ENCODE data around the gene VSIG2.
A peak's percentile ranks its signal among the peaks of the same experiment; 100 is the strongest.

VSIG2 gene, protein sequence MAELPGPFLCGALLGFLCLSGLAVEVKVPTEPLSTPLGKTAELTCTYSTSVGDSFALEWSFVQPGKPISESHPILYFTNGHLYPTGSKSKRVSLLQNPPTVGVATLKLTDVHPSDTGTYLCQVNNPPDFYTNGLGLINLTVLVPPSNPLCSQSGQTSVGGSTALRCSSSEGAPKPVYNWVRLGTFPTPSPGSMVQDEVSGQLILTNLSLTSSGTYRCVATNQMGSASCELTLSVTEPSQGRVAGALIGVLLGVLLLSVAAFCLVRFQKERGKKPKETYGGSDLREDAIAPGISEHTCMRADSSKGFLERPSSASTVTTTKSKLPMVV

DNA sequence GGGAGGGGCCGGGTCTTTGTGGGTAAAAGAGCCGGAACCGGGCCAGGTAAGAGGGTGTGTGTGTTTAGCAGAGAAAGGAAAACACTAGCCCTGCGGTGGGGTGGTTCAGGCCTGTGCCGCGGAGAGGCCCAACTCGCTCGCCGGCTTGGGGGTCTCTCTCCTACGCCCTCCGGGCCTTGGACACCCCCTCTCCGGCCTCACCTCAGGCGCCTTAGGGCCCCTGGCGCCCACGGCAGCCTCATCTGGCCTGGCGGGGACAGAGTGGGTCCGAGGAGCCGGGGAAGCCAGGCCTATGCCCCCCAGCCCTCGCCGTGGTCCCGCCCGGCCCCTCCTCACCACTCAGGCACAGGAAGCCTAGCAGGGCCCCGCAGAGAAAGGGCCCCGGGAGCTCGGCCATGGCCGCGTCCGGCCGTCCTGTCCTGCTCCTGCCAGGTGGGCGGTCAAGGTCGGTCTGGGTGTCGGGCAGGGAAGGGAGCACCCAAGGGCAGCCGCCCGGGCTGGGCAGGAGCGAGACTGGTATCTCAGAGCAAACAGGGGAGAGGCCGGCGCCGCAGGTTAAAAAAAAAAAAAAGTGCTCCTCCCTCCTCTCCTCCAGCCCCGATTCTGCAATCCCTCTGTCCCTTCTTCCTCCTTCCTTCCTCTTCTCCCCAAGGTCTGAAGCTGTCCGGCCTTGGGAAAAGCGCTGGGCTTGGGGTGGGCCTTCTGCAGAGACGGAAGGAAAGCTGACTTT is at the start of gene VSIG2:
Gene VSIG2, minus strand, starts transcription at position 515 of the 730 bp plus-strand sequence. Its CDS starts 118 bp downstream, at position 397.
- DNase-seq, result no peak

DNA sequence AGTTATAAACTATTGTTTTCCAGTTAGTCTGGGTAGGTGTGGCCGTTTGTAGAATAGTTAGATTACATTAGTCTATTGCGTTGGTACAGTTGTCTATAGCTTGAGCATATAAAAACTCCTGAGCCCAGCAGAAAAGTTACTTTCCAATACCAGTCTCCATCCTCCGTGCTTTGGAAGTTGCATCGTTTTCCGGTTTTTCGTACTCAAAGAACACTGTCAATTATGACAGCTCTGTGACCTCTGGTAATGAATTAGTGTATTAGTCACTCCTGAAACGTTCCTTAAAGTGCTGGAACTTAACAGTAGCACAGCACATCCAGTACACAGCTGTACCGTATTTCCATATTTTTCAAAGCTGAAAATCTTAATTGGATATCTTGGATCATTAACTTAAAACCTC is 49.0 kb upstream of the VSIG2 start:
- peak; percentile 58 for DNase-seq

DNA sequence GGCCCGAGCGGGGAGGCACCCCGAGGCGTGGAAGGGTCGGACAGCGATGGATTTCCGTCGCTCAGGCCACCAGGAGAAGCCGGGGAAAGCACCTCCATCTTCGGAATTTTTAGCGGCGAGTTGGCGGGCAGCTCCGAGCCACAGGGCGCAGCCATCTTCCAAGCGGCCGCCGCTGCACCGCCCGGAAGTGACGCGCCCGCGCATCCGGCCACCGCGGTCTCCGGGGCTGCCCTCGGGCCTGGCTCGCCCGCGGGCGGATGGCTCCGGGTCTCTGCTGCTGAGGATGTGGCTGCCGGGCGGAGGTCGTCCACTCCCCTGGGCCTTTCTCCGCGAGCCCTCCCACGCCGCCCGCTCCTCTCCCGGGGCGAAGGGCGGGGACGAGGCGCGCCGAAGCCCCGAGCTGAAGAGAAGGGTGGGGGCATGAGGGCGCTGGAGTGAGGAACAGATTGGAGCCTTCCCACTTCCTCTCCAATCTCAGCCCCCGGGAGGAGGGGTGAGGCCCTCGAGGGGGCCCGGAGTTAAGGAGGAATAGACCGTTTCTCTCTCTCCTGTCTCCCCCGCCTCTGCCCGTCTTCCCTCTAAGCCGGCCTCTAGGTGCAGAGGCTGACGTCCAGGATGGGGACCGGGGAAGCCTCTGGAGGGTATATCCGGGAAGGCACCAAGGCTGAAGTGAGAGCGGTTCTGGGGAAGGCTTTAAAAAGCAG is 48.3 kb upstream of the VSIG2 start, which contains the start of gene MSANTD2:
Gene MSANTD2, minus strand, starts transcription at position 181 of the 704 bp plus-strand sequence. Its CDS starts 26 bp downstream, at position 155.
- DNase-seq, result peak; percentile 83

DNA sequence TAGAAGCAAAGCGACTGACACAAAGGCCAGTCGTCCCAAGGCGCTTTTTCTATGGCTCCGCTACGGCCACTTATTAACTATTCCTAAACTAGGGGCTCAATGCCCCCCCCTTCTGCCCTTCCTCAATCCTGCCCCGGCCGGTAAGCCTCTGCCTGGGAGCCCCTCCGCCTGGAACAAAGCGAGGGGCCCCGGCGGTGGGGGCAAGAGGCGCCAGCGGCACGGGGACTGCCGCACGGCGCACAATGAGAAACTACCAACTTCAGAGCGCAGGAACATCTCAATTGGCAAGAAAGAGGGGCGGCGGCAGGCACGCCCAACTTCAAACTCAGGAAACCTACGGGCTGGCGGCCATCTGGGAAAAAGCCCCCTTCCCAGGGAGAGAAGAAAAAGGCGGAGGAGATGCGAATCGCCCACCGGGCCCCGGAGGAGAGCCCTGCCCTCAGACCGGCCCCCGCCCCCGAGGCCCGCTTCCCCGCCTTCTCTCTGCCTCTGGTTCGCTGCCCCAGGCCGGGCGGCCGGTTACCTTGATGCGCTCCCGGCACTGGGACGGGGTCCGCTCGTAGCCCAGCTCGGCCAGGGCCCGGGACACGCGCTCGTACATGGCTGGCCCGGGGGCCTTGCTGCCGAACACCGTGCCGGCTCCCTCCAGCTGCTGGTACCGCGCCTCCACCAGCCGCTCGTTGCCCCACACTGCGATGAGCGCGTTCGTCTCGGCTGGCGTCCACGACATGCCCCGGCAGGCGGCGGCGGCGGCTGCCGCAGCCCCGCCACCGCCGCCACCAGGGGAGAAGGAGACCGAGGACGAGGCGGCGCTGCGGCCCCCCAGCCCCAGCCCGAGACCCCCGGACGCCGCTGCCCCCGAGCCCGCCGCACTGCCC is 47.5 kb upstream of the VSIG2 start:
- DNase-seq, result peak; percentile 28

DNA sequence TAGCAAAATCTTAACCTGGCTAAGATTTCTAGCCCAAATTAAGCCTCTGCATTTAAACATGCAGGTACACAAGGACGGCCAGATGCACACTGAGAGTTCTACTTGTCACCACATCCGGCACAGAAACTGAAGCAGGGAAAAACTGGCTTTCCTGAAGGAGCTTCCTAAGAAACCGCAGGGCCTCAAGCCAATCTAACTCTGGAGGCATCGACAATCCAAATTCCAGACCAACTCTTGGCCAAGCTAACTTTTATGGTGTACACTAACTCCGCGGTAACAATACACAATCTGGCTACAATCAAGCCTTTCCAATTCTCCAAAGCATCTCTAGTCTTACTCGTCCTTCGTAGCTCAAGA is 46.9 kb upstream of the VSIG2 start:
- no peak for DNase-seq

DNA sequence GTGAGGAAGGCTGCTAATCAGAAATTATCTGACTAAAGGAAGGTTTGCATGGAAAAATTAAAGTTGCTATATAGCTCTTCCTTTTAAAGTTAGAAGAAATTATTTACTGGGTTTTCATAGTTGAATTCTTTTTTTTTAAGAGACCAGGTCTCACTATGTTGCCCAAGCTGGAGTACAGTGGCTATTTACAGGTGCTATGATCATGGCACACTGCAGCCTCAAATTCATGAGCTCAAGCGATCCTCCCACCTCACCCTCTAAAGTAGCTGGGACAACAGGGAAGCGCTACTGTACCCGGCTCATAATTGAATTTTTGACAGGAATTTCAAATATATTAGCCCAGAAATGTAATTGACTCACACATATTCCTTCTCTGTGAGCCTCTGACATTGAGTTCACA is 44.3 kb upstream of the VSIG2 start:
- no peak for DNase-seq

DNA sequence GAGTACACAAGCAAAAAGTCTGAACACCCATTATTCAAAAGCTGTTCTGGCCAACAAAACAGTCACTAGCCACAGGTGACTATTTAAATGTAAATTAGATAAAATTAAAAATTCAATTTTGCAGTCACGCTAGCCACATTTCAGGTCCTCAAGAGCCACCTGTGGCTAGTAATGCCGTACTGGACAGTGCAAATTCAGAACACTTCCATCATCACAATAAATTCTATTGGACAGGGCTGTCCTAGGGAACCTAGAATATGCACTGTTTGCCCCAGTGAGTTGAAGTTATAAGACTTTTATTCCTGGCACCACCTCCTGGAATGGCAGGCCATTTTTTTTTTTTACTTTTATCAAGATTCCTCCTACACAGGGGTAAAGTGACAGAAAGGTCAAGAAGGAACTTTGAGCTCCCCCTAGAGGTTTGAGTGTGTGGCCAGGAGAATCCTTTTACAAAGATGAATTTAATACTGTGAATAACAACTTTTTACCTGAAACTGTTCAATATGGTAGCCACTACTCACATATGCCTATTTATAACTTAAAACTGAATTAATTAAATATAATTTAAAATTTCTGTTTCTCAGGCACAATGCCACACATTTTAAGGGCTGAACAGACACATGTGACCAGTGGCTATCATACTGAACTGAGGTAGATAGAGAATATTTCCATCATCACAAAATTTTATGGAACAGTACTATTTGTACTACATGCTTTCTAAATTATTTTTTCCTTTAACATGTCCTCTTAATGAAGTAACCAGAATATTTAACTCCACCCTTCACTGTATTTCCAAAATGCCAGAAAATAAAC is 41.6 kb upstream of the VSIG2 start:
- DNase-seq, result peak; percentile 70

DNA sequence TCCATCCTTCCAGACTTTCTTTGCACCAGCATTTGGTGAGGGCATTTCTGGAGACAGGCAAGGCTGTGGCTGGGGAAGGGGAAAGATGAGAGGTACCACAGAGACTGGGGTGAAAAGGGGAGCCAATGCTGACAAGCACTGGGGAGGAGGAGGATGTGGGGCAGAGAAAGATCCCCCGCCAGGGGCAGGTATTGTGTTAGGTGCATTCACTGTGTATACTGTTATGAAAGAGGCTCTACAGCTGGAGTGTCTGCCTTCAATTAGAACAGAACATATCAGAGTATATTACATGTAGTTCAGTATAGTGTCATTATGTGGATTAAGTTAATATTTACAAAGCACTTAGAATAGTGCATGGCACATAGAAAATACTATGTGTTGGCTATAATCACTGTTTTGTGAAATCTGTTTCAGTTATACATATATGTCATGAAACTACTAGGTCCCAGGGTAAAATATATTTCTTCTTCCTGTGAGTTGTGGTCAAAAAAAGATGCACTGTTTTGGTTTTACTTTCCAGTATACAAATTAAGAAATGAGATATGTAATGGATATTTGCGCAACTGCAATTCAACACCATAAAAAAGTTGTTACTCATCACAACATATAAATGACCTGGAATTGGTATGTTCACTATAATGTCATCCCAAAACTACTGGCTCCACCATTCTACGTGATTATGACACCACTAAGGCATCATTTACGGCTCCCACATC is 39.7 kb upstream of the VSIG2 start:
- DNase-seq, result peak; percentile 77

DNA sequence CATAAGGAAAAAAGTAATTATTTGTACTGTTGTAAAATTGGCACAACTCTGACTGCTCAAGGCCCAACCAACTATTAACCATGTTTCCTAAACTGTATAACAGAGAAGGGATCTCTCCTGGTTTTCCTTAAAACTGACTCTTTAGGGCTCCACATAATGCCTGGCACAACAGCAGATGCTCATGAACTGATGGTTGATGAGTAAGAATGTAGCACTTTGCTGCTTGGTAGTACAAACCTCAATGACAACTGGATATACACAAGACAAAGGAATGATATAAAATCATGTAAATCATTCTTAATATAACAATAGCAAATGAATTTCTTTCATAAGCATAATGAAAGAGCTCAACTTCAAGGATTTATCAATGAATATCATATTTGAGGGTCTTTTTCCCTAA is 36.5 kb upstream of the VSIG2 start:
- DNase-seq, result no peak

DNA sequence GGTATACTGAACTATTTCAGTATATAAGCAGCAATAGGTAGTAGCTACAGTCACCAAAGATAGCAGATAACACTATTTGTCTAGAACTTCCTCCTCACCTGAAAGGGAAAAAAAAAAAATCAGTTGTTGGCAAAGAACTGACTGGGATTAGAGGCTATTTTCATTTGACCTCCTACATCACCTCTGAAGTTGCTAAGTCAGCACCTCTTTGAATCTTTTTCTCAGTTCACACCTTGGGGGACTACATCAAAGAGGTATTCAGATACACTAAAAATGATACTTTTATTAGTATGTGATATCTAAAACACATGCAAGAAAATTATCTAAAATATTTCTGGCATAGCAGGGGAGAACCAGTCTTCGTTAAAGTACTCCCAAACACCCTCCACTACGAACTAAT is 32.0 kb upstream of the VSIG2 start:
- DNase-seq, result no peak

DNA sequence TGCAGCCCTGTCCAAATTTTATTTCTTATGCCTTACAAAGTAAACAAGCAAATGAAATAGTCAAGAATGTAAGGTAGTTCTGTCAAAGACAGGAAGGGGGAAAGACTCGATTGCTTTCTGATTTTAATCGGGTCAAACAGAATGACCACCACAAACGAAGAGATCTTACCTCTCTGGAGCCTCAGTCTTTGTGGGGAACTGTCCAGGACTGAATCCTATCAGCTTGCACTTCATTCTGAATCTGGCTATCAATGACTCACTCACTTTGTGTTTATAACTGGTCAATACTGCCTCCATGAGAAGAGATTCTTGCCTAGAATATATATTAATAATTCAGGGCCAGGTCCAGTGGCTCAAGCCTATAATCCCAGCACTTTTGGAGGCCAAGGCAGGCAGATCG is 30.9 kb upstream of the VSIG2 start:
- DNase-seq, result no peak

DNA sequence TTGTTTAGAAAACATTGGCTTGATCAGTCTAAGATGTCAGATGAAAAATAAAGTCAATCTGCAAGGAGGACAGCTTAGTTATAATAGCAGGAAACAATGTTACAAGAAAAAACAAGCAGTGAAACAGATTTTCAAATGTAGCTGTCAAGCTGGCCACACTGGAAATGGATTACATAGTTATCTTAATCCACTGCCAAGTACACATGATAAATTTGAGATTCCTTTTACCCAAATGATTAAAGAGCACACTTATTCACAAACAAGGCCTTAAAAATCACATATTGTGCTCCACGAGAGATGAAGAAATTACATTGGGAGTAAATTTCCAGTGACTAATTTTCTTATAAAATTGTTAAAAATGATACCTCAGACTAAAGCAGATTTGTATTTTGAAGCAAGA is 27.5 kb upstream of the VSIG2 start:
- DNase-seq, result no peak

DNA sequence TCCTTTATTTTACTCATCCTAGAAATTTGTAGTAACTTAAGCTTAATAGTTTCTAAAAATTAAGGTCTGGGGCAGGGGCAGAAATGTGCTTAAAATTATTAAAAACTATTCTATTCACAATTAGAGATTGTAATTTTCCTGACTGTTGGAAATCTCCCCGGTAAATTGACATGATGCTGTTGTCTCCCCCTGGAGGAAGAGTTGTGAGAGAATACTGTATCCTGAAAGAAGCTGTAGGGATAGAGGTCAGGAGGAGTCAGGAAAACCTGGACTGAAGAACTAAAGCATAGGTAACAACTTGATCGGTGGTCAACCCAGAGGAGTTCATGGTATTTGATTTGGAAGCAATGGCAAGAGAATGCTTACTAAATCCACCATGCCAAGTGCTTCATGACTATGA is 26.2 kb upstream of the VSIG2 start:
- DNase-seq, result no peak

DNA sequence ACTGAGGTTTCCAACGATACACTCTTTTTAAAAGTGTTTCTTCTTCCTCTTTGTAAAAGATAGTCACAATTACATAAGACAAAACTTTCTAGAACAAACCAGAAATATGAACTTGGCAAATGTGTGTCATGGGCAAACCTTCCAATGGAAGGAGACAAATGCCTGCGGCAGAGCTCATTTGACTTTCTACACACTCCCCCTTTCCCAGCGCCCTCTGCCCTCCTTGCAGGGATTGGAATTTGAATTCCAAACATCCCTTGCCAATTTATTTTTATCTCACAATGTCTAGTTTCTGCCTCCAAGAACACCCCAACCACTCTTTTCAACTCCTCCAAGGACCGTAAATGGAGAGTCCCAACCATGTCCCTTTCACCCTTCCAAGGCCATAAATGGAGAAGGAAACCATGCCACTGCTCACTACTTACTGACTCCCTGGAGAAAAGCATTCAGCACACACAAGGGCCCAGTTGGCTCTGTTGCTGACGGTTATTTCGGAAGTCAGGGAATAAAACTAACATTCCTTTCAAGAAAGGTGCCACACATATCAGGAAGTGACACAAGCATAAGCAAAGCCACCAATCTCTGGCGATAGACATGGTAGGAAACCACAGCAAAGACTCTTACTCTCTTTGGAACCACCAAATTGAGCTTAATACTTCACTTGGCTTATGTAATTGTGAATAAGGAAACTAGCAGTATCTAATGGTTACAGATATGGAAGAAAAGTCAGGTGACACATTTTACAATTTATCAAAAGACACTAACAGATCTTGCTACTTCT is 25.0 kb upstream of the VSIG2 start:
- no peak for DNase-seq

DNA sequence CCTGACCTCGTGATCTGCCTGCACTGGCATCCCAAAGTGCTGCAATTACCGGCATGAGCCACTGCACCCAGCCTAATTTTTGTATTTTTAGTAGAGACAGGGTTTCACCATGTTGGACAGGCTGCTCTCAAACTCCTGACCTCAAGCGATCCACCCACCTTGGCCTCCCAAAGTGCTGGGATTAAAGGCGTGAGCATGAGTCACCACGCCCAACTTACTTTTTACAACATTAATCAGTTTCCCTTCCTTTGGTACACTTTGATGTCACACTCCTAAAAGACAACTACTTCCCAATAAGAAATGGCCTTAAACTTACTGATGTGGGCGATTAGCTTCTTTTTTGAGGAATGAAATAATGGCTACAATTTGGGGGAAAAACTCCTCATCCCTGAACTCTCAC is 18.9 kb upstream of the VSIG2 start:
- peak; percentile 30 for DNase-seq

DNA sequence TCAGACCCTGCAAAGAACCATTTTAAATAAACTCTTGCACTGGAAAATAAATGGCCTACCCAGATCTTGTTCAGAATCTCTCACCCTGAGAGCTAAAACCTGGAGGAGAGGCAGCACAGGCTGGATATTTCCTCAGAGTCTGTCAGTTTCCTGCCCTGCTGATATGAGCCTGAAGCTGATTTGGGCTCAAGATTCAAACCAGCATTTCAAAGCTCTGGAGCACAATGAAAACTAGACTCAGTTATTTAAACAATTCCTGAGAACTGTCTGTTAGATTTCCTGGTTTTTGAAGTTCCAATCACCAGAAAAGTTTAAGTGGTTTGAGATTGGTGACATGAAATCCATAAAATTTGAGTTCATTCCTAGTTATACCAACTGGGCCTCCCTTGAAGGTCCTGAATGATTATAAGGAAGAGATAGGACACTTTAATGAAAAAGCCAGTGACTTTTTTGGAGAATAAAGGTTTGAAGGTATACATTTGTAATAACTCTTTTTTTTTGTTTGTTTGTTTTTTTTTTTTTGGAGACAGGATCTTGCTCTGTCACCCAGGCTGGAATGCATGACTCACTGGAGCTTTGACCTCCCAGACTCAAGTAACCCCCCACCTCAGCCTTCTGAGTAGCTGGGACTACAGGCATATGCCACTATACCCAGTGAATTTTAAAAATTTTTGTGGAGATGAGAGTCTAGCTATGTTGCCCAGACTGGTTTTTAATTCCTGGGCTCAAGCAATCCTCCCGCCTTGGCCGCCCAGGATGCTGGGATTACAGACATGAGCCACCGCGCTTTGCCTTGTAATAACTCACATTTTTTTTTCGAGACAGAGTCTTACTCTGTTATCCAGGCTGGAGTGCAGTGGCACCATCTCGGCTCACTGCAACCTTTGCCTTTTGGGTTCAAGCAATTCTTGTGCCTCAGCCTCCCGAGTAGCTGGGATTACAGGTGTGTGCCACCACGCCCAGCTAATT is 18.0 kb upstream of the VSIG2 start:
- no peak for DNase-seq

DNA sequence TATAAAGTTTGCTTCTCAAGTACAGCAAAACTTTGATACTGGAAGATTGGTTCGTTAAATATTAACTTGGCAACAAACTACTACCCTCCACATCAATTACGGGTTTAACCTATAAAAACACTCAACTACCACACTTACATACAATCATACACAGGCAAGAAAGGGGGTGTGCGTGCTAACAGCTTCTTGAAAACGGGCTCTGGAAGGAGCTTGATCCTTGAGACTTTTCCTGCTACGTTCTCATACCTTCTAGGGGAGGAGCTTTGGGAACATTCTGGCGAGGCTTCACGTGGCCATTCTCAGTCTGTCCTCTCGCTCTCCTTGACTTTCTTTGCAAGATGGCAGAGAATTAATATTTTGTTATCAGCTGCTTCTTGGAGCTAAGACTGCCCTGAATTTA is 16.9 kb upstream of the VSIG2 start:
- DNase-seq, result no peak

DNA sequence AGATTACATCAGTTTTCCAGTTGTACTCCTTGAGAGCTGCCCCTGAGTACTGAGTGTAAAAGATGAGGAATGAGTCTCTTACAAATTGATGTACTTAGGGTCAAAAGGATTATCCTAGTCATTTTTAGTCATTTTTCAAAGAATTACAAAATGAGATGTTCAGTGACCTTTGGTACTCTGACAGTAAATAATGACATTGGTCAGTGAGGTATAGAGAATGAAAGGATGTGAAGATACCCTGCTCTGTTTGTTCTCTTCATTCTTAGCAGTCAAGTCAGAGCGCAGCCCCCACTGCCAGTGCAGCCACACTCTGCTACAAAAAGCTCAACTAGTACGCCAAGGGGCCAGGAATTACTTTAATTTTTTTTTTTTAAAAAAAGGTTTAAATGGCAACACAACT is 14.1 kb upstream of the VSIG2 start:
- DNase-seq, result no peak

All from suppressor macrophage treated with lipopolysaccharide for 4 hours (primary cell).